ENCODE results near the gene MAP2K1. TPM values are rescaled to one million over a fixed set of nuclear protein-coding genes. Genes with fewer than 3 reads are reported as not detected.

Gene MAP2K1
- total RNA-seq, 4 donors from 2014 or later: 13.2 to 46.4 (median 33.5) TPM

DNA sequence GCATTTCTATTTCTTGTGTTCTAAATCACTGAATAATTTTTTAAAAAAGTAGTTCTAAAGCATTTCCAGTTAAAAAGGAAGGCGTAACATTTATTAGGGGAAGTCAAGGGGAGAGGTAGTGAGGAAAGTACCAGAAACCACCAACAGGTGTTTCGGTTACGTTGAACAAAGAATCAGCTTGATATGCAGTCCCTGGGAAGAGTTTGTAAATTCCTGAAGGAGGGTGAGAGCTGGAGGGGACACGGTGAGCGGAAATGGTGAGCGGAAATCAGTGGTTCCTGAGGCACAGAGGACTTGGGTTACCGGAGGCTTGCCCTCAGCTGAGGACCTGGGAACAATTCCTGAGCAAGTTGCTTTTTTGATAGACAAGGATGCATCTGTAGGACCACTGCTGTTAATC lies 17.8 kb downstream of the MAP2K1 start:
- Histone ChIP-seq H3K4me3 (no peak overlapping the region), H3K4me1 (no peaks in the 10 kb centered on the region), H3K27me3 (no peaks in the 10 kb centered on the region), H3K9me3 (no peaks in the 10 kb centered on the region), H3K36me3 (no peaks in the 10 kb centered on the region), H3K27ac (no peak overlapping the region)
- no peak for DNase-seq
- intact Hi-C loops (cut with DNase I; ENCODE audit: low total_unique reads): no loop called here
- TF ChIP-seq CTCF (IDR thresholded peaks at IDR 0.05) (no peak), POLR2A (IDR thresholded peaks at IDR 0.05) (no peak)

DNA sequence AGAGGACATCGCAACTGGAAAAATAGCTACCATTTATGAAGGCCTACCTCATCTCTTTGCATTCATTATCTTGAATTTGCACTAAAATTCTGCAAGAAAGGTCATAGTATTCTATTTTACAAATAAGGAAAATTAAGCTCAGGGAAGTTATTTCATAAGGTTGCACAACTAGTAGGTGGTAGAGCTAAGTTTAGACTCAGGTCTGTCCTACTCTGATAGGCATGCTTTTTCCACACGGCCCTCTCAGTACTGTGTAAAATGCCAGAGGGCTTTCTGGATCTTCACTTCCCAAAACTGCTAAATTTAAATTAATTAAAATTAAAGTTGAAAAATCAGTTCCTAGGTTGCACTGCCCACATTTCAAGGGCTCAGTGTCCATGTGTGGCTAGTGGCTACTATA lies 18.3 kb downstream of the MAP2K1 start:
- Histone ChIP-seq H3K36me3 (no peaks in the 10 kb centered on the region), H3K27ac (no peak overlapping the region), H3K4me3 (no peak overlapping the region), H3K27me3 (no peaks in the 10 kb centered on the region), H3K9me3 (no peaks in the 10 kb centered on the region), H3K4me1 (no peaks in the 10 kb centered on the region)
- TF ChIP-seq CTCF (IDR thresholded peaks at IDR 0.05) (no peak), POLR2A (IDR thresholded peaks at IDR 0.05) (no peak)
- DNase-seq: no peak
- intact Hi-C loops (cut with DNase I; ENCODE audit: low total_unique reads): no loop called here

GRCh38 chr15:66405615-66406014 lies 18.9 kb downstream of the MAP2K1 start:
- TF ChIP-seq CTCF (IDR thresholded peaks at IDR 0.05): no peak
- no peak for TF ChIP-seq POLR2A (IDR thresholded peaks at IDR 0.05)
- no peak overlapping the region for H3K27ac ChIP-seq
- no peak overlapping the region for H3K4me3 ChIP-seq
- no peak for DNase-seq
- no peaks in the 10 kb centered on the region for H3K4me1 ChIP-seq
- H3K36me3 ChIP-seq: no peaks in the 10 kb centered on the region
- intact Hi-C loops (cut with DNase I; ENCODE audit: low total_unique reads): no loop called here
- H3K9me3 ChIP-seq: no peaks in the 10 kb centered on the region
- no peaks in the 10 kb centered on the region for H3K27me3 ChIP-seq

- intact Hi-C loops (cut with DNase I; ENCODE audit: low total_unique reads): no loop called here
- H3K27ac ChIP-seq: no peak overlapping the region
- no peaks in the 10 kb centered on the region for H3K36me3 ChIP-seq
- no peaks in the 10 kb centered on the region for H3K4me1 ChIP-seq
- no peaks in the 10 kb centered on the region for H3K27me3 ChIP-seq
- no peaks in the 10 kb centered on the region for H3K9me3 ChIP-seq
- TF ChIP-seq CTCF (IDR thresholded peaks at IDR 0.05) (no peak), POLR2A (IDR thresholded peaks at IDR 0.05) (no peak)
- H3K4me3 ChIP-seq: no peak overlapping the region
- no peak for DNase-seq
Measured at GRCh38 chr15:66408254-66408653, 21.5 kb downstream of the MAP2K1 start.

GRCh38 chr15:66408675-66409282 lies 22.1 kb downstream of the MAP2K1 start:
- intact Hi-C loops (cut with DNase I; ENCODE audit: low total_unique reads): no loop called here

More at GRCh38 chr15:66408675-66409282, 22.1 kb downstream of the MAP2K1 start:
- Histone ChIP-seq H3K27ac (no peak overlapping the region), H3K36me3 (no peaks in the 10 kb centered on the region), H3K27me3 (no peaks in the 10 kb centered on the region), H3K4me3 (no peak overlapping the region), H3K9me3 (no peaks in the 10 kb centered on the region), H3K4me1 (no peaks in the 10 kb centered on the region)
- TF ChIP-seq CTCF (IDR thresholded peaks at IDR 0.05) (no peak), POLR2A (IDR thresholded peaks at IDR 0.05) (no peak)
- DNase-seq: no peak
